Measurements from ENCODE around the gene C6orf15.

GRCh38 chr6:31076611-31077010 lies 35.8 kb downstream of the C6orf15 start:
- no peak for TF ChIP-seq CTCF (IDR thresholded peaks at IDR 0.05; ENCODE audit: low read depth, low read length, poor library complexity, severe bottlenecking)
- TF ChIP-seq EZH2phosphoT487 (IDR thresholded peaks at IDR 0.05; ENCODE audit: borderline replicate concordance, low read length), result no peak
